GM18951 (cell line): ENCODE results near the gene TPP2.

Source experiments
- POLR2A ChIP-seq: IDR thresholded peaks from 4 replicates; pipeline ENCODE4 v1.6.1; 2011; ENCODE audit warnings: mild to moderate bottlenecking; ENCODE audit not compliant: insufficient read length, insufficient read depth; ENCODE audit errors: extremely low read depth
- in situ Hi-C: fragments of 300-500 bp; cut with MboI; formaldehyde crosslinking; loops from one replicate; pipeline ENCODE4 v1.12.0; 2022; ENCODE audit warnings: low sequenced_read_pairs, mixed read lengths, inconsistent platforms; ENCODE audit not compliant: unreplicated experiment

TPP2 gene

GRCh38 chr13:102709536-102709935 is 112.8 kb downstream of the TPP2 start:
- in situ Hi-C loops: no loop called here
- TF ChIP-seq POLR2A: no peak

GRCh38 chr13:102710261-102710679 is 113.5 kb downstream of the TPP2 start:
- in situ Hi-C loops: no loop called here
- no peak for TF ChIP-seq POLR2A

GRCh38 chr13:102715447-102715846 is 118.7 kb downstream of the TPP2 start:
- no peak for TF ChIP-seq POLR2A
- in situ Hi-C loops: no loop called here

GRCh38 chr13:102718746-102719145 is 122.0 kb downstream of the TPP2 start:
- no peak for TF ChIP-seq POLR2A
- in situ Hi-C loops: no loop called here

- TF ChIP-seq POLR2A: no peak
- in situ Hi-C loops: no loop called here
Measured at GRCh38 chr13:102721800-102722231, 125.0 kb downstream of the TPP2 start.

GRCh38 chr13:102724923-102725322 is 128.1 kb downstream of the TPP2 start:
- in situ Hi-C loops: no loop called here
- TF ChIP-seq POLR2A: no peak

- in situ Hi-C loops: no loop called here
- no peak for TF ChIP-seq POLR2A
Measured at GRCh38 chr13:102726430-102726829, 129.6 kb downstream of the TPP2 start.
